NCI-H2107 treated with DMSO at 0.1 percent for 48 hours (cell line): ENCODE data around the gene TXNRD2.

Experiments
- DNase-seq: peaks from one replicate; lab custom pipeline; 2025; ENCODE audit not compliant: unreplicated experiment; lab: John Stamatoyannopoulos, UW

The TXNRD2 gene

DNA sequence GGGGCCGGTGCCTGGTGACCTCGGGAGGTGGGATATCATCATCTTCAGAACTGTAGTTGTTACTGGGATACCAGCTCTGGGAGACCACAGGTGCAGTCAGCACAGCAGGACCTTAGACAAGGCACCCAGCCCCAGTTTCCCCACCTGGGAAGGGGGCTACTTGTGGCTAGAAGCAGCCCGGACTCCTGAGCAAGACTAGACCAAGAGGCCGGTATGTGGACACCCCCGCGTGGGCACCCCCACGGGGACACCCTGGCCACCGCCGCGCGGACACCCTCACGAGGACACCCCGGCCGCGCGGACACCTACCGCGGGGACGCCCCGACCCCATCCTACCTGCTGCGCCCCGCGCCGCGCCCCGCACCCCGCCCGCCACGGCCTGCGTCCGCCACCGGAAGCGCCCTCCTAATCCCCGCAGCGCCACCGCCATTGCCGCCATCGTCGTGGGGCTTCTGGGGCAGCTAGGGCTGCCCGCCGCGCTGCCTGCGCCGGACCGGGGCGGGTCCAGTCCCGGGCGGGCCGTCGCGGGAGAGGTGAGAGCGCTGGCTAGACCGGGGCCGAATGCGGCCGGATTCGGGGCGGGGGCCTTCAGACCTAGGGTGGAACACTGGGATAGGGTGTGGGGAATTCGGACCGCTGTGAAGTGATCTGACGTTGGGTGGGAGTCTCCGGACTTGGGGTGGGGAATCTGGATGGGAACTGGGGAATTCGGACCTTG lies at the start of gene TXNRD2, which contains the start of gene COMT:
Gene TXNRD2, minus strand, starts transcription at position 454 of the 718 bp plus-strand sequence. Its CDS starts 15 bp downstream, at position 439.
Gene COMT, plus strand, starts transcription at position 408 of the 718 bp plus-strand sequence. CDS start 20,755 bp downstream, outside the sequence.
- no peak for DNase-seq

DNA sequence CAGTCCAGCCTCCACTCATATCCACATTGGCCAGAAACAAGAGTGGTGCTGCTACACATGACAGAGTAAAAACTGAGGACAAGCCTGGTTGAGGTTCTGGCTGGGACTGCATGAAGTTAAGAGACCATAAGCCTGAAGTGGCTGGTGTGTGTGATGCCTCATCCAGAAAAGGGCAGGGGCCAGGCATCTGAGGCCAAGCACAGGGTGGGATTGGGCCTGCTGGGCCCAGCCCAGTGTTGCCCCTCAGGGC lies 49.7 kb upstream of the TXNRD2 start:
- DNase-seq = no peak

DNA sequence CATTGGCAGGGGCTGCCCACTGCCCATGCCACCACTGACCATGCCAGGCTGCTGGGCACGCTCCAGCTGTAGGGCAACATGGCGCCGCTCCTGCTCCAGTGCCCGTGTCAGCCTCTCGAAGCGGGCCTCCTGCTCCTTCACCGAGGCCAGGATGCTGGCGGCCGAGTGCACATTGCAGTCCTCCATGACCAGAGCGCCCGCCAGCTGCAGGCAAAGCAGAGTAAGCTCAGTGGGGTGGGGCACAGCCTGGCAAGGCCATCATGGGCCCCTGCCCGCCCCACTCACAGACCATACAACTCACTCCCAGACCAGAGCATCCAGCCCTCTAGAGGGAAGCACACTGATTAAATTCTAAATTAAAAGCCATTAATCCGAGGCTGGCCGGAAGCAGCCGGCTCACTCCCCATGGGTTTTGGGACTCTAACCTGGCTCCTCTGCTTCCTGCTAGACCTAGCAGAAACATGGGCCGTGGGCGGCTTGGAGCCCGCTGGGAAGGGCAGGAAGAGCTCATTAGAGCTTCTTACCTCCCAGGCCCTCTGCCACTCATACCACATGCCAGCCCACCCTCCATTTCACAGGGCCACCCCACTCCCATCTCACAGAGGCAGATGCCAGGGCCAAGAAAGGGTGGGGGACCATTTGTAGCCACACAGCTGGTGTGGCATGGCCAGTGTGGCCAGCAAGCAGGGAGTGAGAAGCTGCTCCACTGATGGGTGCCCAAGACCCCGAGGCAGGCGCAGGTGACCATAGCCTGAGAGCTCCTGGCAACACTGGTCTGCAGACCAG lies 49.2 kb upstream of the TXNRD2 start:
- no peak for DNase-seq

DNA sequence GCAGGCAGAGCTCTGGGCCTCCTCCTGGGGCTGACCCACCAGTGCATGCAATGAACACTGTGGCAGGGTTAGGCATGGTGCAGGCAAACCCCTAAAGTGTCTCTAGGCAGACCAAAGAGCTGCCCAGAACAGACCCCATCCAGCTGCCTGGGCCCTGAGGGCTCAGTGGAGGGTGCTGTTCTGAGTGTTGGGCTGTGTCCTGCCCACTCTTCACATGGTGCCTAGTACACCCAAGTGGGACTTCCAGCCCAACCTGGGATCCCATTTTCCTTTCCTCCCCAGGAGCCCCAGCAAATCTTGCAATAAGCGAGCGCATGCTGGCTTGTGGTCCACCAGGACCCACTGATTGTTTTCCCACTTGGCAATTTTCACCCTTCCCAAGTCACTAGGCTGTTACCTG lies 48.6 kb upstream of the TXNRD2 start:
- DNase-seq = no peak

DNA sequence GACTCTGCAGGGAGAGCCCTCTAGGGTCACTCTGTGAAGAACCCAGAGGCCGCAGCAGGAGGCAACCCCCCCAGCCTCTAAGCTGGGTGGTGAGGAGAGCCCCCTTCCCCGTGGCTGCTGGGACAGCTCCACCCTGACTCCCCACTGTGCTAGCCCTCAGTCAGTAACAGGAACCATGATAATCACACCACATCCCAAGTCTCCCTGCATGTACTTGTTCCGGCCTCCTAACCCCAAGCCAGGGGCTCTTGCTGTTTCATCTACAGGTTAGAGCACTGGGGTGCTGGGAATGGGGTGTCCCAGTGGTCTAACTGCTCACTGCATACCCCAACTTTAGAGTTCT lies 48.1 kb upstream of the TXNRD2 start:
- DNase-seq = no peak

DNA sequence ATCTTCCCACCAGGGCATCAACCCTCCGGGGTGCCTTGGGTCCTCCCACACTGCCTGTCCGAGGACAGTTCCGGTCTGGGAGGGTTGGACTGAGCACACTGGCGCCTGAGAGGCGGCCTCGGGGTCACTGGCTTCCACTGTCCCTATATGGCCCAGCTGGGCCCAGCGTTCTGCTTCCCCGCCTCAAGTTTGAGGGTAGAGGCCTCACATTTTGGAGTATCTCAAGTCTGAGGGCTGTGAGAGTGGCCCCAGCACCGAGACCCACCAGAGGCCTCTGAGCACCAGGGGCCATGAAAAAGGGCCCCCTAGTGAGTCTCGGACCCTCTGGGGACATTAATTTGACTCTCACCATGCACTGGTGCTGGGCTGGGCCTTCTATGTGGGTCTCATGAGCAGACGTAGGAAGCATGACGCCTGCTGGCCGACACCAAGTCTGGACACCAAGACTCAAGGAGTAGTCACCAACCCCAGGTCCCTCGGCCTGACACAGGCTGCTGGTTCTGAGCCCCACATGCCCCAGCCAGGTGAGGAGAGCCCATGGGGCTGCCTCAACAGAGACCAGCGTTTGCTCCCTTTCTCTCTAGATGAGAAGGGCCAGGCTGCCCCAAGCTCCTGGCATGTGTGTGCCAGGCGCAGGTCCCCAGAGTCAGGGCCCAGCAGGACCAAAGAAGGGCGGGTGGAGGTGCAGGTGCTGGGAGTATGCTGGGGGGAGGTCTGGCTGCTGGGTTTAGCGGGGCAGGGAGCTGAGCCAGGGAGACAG lies 47.5 kb upstream of the TXNRD2 start:
- no peak for DNase-seq

DNA sequence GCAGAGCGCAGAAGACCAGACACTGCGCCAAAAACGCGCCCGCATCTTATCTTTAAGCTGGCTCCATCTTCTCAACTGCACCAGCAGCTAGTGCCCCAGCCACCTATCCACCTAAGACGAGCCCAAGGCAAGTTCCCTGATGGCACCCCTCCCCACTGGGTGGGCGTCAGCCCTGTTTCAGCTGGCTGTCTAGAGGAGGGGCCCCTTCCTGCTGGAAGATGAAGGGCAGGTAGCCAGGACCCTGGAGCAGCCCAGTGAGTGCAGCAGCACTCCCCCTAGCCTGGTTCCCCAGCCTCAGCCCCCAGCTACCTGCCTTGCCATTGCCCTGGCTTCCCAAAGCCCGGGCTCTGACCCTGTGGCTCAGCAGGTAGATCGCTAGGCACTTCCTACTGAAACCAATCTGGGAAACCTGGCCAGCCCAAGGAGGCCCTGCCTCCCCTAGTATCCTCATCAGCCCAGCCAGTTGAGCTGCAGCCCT lies 46.8 kb upstream of the TXNRD2 start:
- DNase-seq = no peak

DNA sequence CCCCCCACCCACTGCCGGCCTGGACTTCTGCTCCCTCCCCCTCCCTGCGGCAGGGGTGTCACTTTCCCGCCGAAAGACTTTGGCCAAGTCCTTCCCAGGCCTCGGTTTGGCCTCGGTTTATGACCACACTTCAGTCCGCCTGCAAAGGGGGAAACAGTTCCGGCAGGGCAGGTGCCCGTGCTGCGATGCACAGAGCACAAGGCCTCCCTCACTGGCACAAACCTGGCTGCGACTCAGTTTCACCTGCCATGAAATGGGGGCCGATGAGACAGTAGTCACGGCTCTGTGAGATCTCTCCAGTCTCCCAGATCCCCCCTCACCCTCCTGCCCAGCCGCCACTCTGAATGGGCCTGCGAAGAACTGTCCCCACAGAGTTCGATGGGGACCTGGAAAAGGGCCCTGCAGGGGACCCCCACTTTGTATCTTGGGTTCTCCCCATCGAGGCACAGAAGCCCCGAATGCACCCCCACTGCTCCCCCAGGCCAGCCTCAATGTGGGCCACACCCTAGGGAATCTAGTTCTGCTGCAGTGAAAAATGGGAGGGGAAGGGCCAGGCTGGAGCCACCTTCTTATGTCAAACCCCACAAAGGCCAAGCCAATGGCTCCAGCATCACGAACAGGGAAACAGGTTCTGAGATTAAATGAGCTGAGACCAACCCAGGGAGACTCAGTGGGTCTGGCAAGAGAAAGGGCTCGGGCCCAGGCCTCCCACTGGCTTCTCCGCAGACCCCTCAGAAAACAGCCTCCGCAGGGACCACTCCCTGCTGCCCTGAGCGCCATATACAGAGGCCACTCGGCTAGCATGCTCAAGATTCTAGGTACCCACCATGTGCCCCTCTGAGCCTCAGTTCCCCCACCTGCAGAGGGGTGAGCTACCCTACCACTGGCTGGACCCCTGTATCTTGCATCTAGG lies 46.0 kb upstream of the TXNRD2 start:
- DNase-seq = no peak

DNA sequence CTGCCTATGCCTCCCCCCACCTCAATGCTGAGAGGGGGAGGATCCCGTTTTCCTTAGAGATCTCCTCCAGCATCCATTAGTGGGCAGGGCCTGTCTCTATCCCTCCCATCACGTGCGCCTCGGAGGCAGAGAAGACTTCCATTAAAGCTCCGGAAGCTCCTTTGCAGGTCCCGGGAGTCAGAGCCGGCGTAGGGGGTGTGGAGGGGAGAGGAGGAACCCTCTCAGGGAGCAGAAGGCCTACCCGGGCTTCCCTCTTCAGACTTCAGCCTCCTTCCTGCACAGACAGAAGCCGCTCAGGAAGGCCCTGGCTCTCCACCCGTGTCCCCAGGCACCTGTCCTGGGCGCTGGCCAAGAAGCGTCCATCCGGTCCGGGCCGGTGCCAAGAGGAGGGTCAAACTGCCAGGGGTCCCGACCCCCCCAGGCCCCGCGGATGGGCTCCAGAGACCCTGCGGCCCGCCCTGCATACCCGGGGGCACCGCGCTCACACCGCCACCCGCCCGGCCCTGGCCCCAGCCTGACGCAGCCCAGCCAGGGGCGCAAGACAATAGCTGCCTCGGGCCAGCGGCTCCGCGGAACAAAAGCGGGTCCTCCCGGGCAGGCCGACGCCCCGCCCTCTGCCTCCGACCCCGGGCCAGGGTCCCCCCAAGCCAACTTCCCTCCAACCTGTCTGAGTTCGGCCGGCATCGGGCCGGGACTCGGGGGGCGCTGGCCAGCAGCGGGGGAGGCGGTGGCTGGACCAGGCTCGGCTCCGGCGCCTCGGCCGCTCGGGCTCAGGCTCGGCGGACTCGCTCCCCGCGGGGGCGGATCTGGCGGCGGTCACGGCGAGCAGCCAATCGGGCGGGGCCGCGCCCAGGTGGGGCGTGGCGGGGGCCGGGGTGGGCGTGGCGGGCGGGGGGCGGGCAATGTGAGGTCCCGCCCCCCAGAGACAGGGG lies 45.1 kb upstream of the TXNRD2 start:
- DNase-seq = no peak

DNA sequence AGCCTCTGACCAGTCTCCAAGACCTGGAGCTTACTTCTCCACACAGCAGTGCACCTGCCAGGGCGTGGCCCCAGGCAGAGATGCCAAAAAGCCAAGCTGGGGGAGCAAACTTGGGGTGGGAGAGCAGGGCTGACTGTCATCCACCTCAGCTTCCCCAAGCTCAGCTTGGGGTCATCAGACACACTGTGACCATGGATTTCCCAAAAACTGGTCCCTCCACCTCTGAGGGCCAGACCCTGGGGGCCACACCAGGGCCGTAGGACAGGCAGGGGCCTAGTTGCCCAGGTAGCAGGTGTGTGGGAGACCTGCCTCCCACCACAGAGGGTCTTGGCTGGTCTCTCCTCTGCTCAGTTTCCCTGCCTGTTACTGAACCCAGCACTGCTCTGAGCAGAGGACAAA lies 44.4 kb upstream of the TXNRD2 start:
- no peak for DNase-seq

DNA sequence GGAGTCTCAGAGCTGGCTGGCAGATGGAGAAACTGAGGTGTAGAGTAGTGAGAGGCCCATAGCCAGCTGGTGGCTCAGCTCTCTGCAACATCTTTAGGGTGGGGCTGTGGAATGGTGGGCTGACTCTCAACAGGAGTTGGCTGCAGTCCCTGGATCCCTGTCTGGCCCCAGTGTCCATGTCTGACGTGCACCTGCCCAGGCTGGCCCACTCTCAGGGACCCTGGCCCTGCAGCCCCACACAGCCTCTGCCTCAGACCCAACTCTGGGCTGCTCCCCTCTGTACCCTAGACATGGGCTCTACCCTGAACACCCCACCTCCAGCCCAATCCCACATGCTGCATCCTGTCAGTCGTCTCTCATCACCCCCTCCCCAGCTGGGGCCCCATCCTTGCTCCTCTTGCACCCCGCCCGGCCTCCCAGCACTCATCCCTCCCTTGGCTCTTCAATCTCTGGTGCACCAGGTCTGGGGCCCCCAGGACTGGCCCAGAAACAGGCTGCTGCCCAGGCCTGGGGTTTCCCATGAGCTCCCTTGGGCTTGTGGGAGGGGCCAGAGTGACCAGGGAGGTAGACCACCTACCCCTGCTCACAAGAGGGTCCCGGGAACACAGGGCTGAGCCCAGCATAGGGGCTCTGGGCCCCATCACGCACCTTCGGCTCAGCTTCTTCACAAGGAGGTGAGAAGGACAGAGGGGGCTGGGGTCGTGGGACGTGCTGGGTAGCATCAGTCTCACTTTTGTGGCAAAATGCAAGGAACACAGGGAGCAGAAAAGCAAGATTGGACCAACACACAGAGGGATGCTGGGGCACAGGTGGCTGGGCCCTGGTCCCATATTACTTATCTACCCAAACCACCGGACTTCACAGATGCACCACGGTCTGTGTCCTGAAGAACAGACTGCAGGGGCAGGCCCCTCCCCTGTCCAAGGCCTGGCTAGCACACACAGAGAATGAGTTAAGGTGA lies 43.5 kb upstream of the TXNRD2 start:
- DNase-seq = no peak

DNA sequence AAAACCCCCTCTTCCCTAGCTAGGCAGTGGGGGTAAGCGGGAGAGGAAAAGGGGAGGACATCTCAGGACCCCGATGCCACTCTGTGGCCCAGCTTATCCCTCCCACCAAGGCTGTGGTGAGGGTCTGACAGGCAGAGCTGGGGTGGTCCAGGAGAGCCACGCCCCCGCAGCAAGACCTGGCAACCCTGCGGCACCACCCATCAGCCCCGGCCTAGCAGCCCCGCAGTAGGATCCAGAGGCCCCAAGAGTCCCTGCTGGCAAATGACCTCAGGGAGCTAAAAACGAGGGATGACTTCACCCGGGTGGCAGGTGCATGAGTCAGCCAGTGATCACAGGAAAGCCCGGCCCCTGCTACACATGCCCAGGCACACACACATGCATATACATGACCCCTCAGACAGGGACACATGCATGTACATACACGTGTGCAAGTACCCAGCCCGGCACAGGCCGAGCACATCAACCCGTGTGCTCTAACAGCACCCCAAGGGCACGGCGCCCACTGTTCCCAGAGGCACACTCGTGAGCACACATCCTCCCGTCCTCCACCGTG lies 42.7 kb upstream of the TXNRD2 start:
- peak; percentile 8 for DNase-seq

DNA sequence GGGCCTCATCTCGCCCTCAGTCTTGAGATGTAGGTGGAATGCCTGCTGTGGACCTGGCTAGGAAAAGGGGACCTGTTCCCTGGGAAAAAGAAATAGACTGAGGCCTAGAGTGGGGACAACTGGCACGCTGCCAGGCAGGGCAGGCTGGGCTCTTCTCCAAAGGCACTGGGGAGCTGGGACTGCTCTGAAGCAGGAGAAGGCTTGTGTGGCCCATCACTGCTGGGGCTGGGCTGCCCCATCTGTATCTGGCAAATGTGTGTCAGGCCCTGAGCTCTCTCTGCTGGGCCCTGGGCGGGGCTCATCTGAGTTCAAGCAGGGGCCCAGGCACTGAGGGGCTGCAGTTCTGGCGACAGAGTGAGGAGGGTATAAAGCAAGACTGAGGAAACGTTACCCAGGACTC lies 42.1 kb upstream of the TXNRD2 start:
- no peak for DNase-seq

DNA sequence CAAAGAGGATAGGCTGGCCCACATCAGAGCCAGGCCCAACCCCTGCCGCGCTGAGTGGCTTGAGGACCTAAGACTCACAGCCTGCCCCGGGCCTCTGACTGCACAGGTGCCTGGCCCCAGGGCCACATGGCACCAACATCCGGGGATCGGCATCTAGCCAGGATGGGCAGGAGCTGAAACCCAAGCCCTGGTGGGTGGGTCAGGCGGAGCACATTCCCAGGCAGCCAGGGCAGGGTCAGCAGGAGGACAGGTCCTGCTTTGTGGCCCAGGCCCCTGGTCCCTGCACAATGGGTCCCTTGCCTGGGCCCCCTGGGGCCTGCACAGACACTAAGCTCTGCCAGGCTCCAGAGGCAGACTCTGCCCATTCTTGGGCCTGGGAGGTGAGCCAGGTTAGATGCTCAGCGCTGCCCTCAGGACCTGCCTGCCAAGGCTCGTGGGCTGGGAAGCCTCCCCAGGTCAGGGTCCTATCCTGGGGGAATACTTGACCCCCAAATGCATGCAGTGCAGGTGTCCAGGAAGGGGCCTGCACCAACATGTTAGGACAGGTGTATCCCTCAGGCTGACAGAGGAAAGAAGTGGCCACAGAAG lies 41.5 kb upstream of the TXNRD2 start:
- DNase-seq = no peak

DNA sequence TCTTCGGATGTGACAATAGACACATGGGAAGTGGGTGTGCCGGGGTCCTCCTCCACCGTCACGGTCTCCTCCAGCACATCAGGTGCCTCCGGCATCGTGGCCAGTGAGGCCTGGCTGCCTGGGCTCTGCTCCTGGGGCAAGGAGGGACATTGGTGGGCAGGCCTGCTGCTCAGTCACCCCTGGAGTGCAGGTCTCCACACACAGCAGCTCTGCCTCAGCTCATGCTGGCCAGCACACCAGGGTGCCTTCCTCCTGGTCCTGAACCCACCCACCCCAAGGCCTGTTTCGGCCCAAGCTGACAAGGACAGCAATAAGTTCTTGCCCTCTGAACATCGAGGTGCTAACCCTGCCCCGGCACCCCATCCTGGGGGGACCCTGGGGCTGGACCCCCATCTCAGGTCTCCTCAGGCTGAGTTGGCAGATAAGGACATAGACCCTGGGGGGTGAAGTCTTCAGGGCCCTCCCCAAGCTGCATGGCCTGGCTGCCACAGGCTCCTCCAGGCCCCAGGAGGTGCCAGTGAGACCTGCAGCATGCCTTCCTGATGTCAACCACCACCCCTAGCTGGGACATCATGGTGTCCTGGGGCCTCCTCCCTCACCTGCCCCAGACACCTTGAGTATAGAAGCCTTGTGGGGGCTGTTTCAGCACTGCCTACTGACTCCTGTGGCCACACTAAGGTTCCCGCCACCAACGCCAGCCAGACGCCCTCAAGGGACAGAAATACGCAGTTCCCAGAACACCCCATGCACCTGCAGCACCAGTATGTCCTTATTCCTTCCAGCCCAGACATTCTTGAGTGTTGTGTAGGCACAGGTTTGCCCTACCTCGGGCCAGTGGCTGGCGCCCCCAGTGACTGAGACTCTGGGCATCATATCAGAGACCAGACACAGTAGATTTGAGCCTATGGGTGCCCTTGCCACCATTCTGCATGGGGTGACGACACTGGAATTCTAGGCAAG lies 40.6 kb upstream of the TXNRD2 start:
- DNase-seq = no peak

DNA sequence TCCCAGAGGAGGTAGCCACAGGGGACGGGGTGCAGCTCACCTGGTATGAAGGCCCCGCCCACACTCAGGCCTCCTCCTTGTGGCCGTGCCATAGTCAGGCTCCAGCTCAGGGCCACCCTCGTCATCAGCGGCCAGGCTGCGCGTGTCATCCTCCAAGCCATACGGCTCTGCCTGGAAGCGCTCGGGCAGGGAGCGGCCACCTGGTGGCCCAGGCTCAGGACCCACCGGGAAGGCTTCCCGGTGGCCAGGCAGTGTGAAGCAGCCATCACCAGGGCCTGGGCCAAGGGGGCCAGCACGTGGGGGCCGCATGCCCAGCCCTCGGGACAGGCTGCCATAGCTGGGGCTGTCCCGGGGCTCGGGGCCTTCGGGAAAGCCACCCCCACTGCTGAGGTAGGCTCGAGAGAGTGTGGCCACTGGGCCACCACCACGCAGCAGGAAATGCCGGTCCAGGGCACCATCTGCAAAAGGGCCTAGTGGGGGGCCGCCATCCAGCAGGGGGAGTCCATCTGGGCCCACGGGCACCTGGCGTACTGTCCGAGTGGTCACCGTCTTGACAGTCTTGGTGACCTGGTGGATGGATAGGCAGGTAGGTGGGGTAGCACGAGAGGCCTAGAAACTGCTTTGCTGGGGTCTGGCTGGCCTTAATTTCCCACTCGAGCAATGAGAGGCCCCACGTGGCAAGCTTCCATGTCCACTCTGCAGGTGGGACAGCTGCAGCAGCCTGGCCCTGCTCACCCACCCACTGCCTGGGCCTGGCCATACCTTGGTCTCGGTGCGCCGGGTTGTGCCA lies 39.7 kb upstream of the TXNRD2 start:
- DNase-seq = no peak
